HG03457 (cell line): ENCODE results near the gene CENPO.

Experiments
- ATAC-seq: cut with Tn5 transposase; IDR thresholded peaks from one replicate; pipeline ENCODE4 v1.9.1; 2021; ENCODE audit warnings: moderate number of reproducible peaks; ENCODE audit not compliant: unreplicated experiment

CENPO gene

GRCh38 chr2:24836206-24836605 is 43.0 kb downstream of the CENPO start:
- no peak for ATAC-seq

GRCh38 chr2:24836706-24837105 is 43.5 kb downstream of the CENPO start:
- no peak for ATAC-seq

GRCh38 chr2:24837996-24838513 is 44.8 kb downstream of the CENPO start:
- no peak for ATAC-seq

DNA sequence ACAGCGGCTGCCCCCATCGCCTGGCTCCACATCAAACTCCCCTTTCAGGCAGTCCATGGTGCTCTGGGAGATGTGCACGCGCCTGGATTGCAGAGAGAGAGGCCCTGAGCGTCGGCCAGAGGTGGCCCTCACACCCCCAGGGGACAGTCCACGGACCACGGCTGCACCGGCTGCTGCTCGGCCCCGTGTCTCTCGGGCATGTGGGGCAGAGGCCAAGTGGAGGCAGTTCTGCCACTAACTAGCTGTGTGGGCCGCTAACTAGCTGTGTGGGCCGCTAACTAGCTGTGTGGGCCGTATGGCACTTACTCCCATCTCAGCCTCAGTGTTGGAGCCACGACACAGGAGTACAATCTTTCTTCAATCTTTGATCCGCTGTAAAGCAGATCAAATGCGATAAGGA is 45.3 kb downstream of the CENPO start:
- no peak for ATAC-seq

DNA sequence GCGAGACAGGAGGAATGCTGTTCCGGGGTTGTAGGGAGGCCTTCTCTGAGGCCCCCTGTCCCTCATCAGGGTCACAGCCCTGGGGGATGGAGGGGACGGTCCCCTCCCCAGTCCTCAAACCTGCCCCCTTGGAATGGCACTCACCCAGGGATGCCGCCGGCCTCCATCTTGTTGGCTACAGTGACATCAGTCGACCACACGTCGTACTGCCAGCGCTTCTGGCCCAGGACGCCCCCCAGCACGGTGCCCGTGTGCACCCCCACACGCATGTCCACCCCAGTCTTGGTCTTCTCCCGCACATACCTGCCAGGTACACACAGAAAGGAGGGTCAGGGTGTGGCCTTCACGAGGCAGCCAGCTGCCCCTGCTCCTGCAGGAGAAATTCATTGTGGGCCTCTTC is 46.5 kb downstream of the CENPO start:
- ATAC-seq: no peak

- no peak for ATAC-seq
Measured at GRCh38 chr2:24840164-24840869, 47.1 kb downstream of the CENPO start.

- no peak for ATAC-seq
Measured at GRCh38 chr2:24840962-24841945, 48.0 kb downstream of the CENPO start.

DNA sequence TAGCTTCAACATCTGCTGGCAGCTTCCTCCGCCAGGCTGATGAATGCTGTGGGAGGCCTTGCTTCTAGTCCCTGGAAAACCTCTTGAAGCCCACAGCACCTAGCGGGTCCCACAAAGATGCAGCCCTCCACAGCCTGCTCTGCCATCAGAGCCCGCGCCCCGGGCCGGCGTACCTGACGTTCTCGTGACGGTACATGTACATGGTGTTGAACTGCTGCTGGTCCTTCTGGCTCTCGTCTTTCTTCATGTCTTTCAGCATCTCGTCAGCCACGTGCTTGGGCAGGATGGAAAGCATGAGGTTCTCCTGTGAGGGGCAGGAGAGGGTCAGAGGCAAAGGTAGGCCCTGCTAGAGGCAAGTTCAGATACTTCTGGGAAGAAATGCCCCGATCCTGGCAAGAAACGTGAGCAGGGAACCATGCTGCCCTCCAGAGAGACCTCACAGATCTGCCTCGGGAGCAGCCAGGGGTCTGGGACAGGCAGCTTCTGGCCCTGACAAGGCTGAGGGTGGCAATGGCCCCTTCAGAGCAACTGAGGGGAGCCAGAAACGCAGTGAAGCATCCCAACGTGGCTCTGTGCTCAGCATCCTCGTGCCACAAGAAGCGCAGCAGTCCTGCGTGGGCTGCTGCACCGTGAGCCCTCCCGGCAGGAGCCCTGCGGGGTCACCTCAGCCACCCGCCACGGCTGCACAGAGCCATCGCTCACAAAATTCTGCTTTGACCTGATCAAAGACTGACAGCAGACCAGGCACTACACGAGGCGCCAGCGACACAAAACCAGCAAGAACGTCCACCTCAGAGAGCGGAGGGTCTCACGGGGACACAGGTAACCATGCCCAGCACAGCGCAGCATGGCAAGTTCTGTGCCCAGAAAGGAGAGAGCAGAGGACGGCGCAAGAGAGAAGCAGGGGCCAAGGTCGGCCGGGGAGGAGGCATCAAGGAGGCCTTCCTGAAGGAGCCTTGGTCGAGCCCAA is 49.1 kb downstream of the CENPO start:
- ATAC-seq: no peak

DNA sequence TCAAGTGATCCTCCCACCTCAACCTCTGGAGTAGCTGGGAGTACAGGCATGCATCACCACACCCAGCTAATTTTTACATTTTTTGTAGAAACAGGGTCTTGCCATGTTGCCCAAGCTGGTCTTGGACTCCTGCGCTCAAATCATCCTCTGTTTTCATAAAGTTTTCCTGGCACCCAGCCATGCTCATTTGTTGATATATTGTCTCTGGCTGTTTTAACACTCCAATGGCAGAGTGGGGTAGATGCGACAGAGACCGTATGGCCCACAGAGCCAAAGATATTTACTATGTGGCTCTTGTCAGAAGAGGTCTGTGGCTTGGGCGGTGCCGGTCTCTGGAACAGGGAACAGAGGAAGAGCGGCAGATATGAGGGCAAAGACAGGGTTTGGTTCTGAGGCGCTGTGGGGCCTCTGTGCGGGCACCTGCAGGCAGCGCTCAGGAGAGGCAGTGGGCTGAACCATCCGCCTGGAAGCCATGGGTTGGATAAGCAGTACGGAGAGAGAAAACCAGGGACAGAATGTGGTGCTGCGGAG is 50.2 kb downstream of the CENPO start:
- ATAC-seq: no peak

GRCh38 chr2:24844023-24844685 is 50.9 kb downstream of the CENPO start:
- ATAC-seq: no peak

GRCh38 chr2:24845691-24846090 is 52.5 kb downstream of the CENPO start:
- ATAC-seq: no peak

GRCh38 chr2:24850944-24851343 is 57.7 kb downstream of the CENPO start:
- ATAC-seq: no peak

GRCh38 chr2:24852026-24852425 is 58.8 kb downstream of the CENPO start:
- ATAC-seq: no peak

DNA sequence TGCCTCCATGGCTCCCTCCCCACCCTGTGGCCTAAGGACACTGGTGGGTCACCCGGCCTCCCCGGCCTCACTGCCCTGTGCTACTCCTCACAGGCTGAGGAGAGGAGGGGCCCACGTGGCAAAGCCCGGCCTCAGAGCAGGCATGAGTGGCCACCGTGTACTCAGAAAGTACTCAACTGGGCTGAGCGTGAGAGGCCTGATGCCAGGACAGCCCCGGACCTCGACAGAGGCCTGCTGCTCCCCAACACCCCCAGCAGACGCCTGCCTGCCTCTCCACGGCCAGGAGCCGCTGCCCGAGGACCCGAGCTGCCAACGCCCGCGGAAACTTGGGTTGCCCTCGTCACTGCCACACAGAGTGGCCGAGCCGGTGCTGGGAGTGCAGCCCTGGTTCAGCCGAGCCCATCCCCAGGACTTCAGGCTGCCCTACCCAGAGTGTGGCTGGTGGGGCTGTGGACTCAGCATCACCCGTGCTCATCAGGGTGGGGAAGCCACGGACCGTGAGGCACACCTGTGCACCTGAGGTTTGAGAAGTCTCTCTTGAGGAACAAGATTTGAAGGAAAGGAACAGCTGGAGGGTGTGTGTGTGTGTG is 59.3 kb downstream of the CENPO start:
- no peak for ATAC-seq

DNA sequence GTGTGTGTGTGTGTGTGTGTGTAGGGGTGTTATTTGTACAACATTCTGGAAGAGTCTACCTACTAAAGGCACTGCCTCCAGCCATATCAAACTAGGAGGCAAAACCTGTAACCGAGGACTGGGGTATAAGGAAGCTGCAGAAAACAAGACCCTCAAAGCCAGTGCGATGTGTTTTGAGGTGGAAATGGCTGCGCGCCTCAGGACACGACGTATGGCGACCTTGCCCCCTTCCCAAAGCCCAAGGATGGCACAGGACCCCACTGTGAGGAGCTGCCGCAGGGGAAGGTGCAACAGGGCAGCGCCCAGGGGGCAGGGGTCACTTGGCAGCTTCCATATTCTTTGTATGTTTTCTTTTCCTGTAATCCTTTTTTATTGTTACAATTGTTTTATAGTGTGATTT is 59.8 kb downstream of the CENPO start:
- ATAC-seq: no peak

- ATAC-seq: no peak
Measured at GRCh38 chr2:24853996-24854395, 60.8 kb downstream of the CENPO start.

- no peak for ATAC-seq
Measured at GRCh38 chr2:24855022-24855622, 61.9 kb downstream of the CENPO start.

- no peak for ATAC-seq
Measured at GRCh38 chr2:24855726-24856125, 62.5 kb downstream of the CENPO start.

DNA sequence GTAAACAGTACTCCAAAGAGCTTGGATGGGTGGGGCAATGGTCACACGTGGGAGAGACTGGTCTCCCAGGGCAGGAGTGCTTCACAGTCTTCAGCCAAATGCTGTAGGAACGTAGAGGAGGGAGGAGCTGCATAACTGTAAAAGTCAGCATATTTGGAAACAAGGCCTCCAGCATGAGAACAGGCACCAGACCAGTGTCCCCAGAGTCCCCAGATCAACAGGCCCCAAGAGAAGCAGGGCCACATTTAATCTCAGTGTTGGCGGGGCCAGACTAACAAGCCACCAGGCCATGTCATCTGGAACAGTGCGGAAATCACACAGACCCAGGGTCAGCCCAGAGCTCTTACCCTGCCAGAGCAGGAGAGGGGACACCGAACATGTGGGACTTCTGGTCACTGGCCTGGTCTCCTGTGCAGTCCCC is 63.6 kb downstream of the CENPO start:
- no peak for ATAC-seq
